SW 1271 (cell line): ENCODE results near the gene TCEA2.

Experiments used
- DNase-seq, 2 experiments: peaks; one replicate each; lab custom pipeline; 2025; lab: John Stamatoyannopoulos, UW

The TCEA2 gene

DNA sequence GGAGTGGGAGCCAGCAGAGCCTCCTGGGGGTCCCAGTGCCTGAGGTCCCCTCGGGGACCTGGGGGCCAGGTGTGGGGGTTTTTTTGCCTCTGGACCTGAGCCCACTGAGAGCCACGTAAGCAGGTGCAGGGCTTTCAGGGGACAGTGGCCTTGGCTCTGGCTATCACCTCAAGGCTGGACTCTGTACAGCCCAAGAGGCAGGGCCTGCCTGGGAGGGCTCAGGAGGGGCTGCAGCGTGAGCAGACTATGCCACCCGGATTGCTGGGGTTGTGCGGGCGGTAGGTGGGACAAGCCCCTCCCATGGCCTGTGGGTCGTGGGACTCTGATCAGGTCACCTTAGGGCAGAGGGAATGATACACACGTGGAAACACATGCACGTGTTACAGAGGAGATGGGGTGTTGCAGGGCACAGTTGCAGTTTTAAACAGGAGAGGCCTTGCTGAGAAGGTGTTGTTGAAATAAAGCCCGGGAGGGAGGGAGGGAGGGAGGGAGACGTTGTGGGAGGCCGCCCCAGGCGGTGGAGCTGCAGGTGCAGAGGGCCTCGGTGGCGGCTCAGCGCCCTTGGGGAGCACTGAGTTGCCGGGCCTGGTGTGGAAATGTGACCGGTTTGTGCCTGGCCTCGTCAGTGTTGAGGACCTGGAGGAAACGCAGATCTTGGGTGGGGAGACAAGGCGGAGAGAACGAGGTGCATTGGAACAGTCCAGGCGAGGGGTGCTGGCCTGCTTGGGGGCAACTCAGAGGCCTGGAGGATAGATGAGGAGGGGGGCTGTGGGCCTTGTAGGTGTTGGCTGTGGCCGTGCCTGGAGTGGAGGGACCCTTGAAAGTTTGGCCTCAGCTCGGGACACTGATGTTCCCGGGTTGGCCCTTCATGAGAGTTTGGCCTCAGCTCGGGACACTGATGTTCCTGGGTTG is 2.3 kb downstream of the TCEA2 start:
- DNase-seq, result no peak

- peak; percentile 83 to 91 for DNase-seq
Observed at GRCh38 chr20:64065974-64066343, 3.0 kb downstream of the TCEA2 start.

DNA sequence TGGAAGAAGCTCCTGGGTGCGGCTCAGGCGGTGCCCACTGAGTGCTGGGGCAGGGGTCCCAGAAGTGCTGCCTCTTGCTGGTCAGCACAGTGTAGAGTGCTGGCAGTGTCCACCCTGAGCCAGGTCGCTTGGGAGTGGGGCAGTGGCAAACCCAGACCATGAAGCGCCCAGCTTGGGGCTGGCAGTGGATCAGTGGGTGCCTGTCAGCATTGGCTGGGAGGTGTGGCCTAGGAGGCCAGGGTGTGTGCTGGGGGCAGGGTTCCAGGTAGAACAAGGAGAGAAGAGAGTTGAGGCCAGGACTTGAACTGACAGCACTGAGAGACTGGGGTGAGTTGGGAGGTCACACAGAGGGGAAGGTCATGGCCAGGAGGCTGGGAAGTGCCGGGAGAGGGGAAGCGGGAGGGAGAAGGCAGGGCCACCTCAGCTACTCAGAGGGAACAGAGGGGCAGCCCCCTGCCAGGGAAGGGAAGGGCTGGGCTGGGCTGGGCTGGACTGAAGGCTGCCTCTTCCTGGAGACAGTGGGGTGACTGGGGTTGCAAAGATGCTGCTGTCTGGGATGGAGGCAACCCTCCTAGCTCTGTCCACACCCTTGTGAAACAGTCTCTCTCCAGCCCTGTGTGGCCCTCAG is 4.1 kb downstream of the TCEA2 start:
- peak in 1 of 2 experiments; percentile 24 for DNase-seq

DNA sequence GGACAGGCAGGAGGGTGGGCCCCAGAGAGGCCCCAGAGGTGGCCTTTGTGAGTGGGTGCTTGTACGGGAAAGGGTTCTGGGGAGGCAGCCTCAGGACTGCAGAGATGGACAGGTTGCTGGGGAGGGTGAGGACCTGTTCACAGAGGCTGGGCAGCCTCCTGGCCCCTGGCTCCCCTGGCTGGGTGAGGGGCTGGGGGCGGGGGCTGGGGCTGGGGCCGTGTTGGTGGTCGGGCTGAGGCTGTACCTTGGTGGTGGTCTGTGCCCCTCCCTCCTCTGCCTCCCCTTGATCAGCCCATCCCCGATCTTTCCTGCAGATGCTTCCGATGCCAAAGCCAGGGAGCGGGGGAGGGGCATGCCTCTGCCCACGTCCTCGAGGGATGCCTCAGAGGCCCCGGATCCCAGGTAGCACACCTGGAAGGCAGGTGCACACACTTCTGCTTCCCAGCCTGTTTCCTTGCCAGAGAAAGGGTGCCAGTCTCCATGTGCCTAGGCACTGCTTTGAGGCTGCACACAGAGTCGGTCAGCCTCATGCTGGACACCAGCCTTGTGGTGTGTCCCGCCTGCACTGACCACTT is 4.8 kb downstream of the TCEA2 start:
- no peak for DNase-seq

DNA sequence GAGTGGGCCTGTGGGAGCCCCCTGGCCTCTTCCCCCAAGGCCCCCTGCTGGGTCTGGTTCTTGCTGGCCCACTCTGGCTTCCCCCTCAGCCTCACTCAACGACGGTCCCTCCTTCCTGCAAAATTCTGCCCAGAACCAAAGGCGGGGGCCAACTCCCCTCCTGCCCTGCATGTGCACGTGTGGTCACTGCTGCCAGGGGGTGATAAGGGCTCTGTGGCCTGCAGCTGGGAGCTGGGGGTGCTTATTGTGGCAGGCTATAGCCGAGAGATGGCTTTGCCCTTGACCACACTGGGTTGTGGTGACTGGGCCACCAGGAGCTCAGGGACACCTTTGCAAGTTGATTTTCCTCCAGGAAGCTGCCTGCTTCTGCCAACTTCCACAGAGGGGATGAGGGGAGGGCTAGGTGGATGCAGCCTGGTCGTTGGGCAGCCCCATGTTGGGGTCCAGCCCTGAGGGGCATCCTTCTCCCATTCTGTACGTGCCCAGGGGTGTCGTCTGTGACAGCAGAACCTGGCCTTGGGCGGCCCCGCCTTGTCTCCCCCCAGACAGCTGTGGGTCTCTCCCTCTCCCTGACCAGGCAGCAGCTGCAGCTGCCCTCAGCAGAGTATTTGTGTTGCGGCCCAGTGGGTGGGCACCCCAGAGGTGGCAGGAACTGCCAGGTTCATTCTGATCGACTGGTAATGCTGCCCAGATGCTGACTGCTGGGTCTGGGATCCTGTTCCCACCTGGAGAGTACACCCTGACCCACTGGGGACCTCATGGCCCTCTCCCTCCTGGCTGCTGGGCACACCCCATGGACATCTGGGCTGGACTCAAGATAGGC is 5.6 kb downstream of the TCEA2 start:
- no peak for DNase-seq

DNA sequence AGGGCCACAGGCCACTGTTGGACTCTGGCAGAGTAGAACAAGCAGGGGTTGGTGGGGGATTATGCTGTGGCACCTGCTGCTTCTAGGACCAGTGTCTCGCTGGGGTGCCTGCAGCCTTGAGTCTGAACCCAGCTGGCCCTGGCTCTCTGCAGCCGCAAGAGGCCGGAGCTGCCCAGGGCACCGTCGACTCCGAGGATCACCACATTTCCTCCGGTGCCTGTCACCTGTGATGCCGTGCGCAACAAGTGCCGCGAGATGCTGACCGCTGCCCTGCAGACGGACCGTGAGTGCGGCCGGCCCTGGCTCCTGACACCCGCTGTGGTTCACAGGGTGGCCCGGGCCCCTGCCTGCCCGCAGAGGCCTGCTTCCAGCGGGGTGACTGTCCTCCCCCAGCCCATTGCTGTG is 6.2 kb downstream of the TCEA2 start:
- no peak for DNase-seq

GRCh38 chr20:64069614-64070243 is 6.7 kb downstream of the TCEA2 start:
- DNase-seq, result peak in 1 of 2 experiments; percentile 29

GRCh38 chr20:64070244-64070993 is 7.4 kb downstream of the TCEA2 start:
- no peak for DNase-seq

DNA sequence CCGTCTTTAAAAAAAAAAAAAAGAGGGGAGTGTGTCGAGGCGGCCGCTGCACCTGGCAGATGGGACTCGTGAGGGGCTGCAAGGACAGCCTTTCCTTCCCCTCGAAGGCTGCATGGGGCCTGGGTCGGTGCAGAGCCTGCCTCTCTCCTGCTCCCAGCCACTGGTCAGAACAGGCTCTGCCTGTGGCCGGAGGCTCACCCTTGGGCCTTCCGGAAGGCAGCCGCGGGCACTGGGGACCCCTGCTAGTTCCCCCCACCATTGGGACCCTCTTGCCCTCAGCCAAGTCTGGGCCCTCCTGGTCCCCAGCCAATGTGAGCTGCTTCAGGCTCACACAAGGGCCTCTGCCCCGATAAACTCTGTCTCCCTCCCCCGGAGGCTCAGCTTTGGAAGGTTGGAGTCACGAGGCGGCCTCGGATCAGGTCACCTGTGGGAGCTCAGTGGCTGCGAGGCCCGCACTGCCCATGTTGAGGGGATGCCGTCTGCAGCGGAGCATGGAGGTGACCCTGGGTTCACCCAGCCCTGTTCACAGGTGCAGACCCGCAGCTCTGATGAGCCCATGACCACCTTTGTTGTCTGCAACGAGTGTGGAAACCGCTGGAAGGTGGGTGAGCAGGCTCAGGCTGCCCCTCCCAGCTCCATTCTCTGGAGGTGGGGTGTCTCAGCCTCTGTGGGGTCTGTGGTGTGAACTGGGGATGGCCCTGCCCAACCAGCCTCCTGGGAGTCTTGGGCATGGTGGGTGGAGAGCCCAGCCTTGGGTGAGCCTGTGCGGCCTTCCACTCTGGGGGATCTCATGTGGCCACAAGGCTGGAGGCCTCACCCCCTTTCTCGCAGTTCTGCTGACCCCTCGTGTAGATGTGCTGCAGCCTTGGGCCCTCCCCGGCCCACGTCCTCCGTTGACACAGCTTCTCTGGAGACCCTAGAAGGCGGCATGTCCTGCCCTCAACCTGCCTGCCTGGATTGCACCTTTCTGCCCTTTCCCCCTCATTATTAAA is 8.6 kb downstream of the TCEA2 start:
- DNase-seq, result no peak

DNA sequence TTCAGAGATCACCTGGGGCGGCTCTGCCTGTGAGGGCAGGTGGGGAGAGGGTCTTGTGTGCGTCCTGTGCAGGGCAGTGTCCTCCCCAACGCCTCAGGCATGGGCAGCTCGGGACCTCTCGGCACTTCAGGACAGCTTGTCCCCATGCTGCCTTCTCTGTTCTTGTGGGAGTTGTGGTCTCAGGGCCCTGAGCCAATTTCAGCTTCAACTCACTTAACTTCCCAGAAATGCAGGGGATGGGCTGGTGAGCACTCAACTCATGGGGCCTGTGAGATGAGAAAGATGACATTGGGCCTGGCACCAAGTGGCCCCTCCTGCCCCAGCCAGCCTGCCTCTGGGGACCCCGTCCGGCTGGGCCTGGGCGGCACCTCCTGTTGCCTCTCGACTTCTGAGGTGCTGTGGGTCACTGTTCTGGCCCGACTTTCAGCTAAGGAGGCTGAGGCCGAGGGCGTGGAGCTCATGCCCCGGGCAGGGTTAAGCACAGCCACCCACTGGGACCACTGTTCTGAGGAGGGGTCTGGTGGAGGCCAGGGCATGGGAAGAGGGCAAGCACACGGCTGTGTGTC is 9.6 kb downstream of the TCEA2 start:
- DNase-seq, result no peak

GRCh38 chr20:64073476-64074183 is 10.6 kb downstream of the TCEA2 start:
- DNase-seq, result no peak

GRCh38 chr20:64074184-64074789 is 11.3 kb downstream of the TCEA2 start:
- no peak for DNase-seq

GRCh38 chr20:64074963-64075362 is 12.0 kb downstream of the TCEA2 start:
- DNase-seq, result no peak

- no peak for DNase-seq
Observed at GRCh38 chr20:64075556-64075955, 12.6 kb downstream of the TCEA2 start.

- DNase-seq, result no peak
Observed at GRCh38 chr20:64076061-64076997, 13.3 kb downstream of the TCEA2 start.

GRCh38 chr20:64077094-64077493 is 14.1 kb downstream of the TCEA2 start:
- no peak for DNase-seq

DNA sequence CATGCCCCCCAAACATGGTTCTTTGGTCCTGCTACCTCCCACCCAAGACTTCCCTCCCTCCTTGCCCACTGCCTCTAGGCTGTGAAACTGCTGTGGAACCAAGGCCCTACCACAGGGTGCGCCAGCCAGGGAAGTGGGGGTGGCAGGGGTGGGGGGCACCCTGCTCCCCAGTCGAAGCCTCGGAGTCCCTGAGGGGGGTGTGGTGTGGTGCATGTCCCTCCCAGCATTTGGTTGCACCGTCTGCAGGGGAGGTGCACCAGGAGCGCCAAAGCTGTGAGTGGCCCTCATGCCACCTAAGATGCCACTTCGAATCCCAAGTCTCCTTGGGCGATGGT is 14.5 kb downstream of the TCEA2 start:
- DNase-seq, result no peak
